ENCODE data around the gene ANKRD13B.

GRCh38 chr17:29584452-29585079 lies 8.4 kb upstream of the ANKRD13B start:
- TF ChIP-seq POLR2A (IDR thresholded peaks at IDR 0.05) (no peak), CTCF (IDR thresholded peaks at IDR 0.05) (no peak)

Measured in Peyer's patch (tissue), 4 donors.